ENCODE measurements around the gene TRIM56.
"Not testable (repeated sequence)": the region's sequence is repeated elsewhere in the genome, so short reads cannot be mapped to it uniquely, and the experiment has no call there.

The TRIM56 gene

GRCh38 chr7:101088858-101089529 lies 3.7 kb downstream of the TRIM56 start:
- H3K9me3 Mint-ChIP-seq = no peaks in the 10 kb centered on the region
- H3K27me3 Mint-ChIP-seq (ENCODE audit: low read depth) = peaks cover 4% of the 10 kb centered on the region
- no peak for TF ChIP-seq CTCF (IDR thresholded peaks at IDR 0.05; ENCODE audit: unreplicated experiment in 3 of 3)
- H3K27ac Mint-ChIP-seq = no peak overlapping the region
- H3K4me1 Mint-ChIP-seq = peaks cover 17% of the 10 kb centered on the region
- H3K36me3 Mint-ChIP-seq (ENCODE audit: low read depth) = peaks cover 23% of the 10 kb centered on the region
- H3K4me3 Mint-ChIP-seq = peak overlapping the region in 1 of 3 experiments; percentile 10

- peaks cover 4% of the 10 kb centered on the region for H3K27me3 Mint-ChIP-seq (ENCODE audit: low read depth)
- no peak for TF ChIP-seq CTCF (IDR thresholded peaks at IDR 0.05; ENCODE audit: unreplicated experiment in 3 of 3)
- no peaks in the 10 kb centered on the region for H3K9me3 Mint-ChIP-seq
- H3K27ac Mint-ChIP-seq = no peak overlapping the region
- H3K4me1 Mint-ChIP-seq = peaks cover 16% of the 10 kb centered on the region
- H3K36me3 Mint-ChIP-seq (ENCODE audit: low read depth) = peaks cover 23% of the 10 kb centered on the region
- H3K4me3 Mint-ChIP-seq = no peak overlapping the region
These were observed 4.6 kb downstream of the TRIM56 start for GRCh38 chr7:101089876-101090275.

GRCh38 chr7:101092266-101092905 lies 7.1 kb downstream of the TRIM56 start:
- not testable (repeated sequence) for H3K4me3 Mint-ChIP-seq, H3K4me1 Mint-ChIP-seq, H3K9me3 Mint-ChIP-seq, H3K27ac Mint-ChIP-seq
- H3K27me3 Mint-ChIP-seq (ENCODE audit: low read depth) = peaks cover 11% of the 10 kb centered on the region
- H3K36me3 Mint-ChIP-seq (ENCODE audit: low read depth) = peaks cover 19% of the 10 kb centered on the region

- Mint-ChIP-seq H3K4me3 (no peak overlapping the region), H3K27me3 (ENCODE audit: low read depth) (peaks cover 11% of the 10 kb centered on the region), H3K36me3 (ENCODE audit: low read depth) (peaks cover 19% of the 10 kb centered on the region)
These were observed 8.6 kb downstream of the TRIM56 start for GRCh38 chr7:101093906-101094305.

GRCh38 chr7:101094376-101094775 lies 9.1 kb downstream of the TRIM56 start:
- Mint-ChIP-seq H3K9me3 (no peaks in the 10 kb centered on the region), H3K4me3 (no peak overlapping the region), H3K27ac (no peak overlapping the region), H3K36me3 (ENCODE audit: low read depth) (peaks cover 17% of the 10 kb centered on the region), H3K4me1 (peaks cover 6% of the 10 kb centered on the region), H3K27me3 (ENCODE audit: low read depth) (peaks cover 11% of the 10 kb centered on the region)
- TF ChIP-seq CTCF (IDR thresholded peaks at IDR 0.05; ENCODE audit: unreplicated experiment in 3 of 3) = no peak

More at GRCh38 chr7:101093906-101094305, 8.6 kb downstream of the TRIM56 start:
- H3K9me3 Mint-ChIP-seq = no peaks in the 10 kb centered on the region
- no peak for TF ChIP-seq CTCF (IDR thresholded peaks at IDR 0.05; ENCODE audit: unreplicated experiment in 3 of 3)
- H3K27ac Mint-ChIP-seq = no peak overlapping the region
- peaks cover 6% of the 10 kb centered on the region for H3K4me1 Mint-ChIP-seq

- peaks cover 12% of the 10 kb centered on the region for H3K36me3 Mint-ChIP-seq (ENCODE audit: low read depth)
- H3K4me3 Mint-ChIP-seq = no peak overlapping the region
- peak; percentile 35 to 46 (median 38) for TF ChIP-seq CTCF (IDR thresholded peaks at IDR 0.05; ENCODE audit: unreplicated experiment in 3 of 3)
- no peak overlapping the region for H3K27ac Mint-ChIP-seq
- H3K4me1 Mint-ChIP-seq = peaks cover 9% of the 10 kb centered on the region
- peaks cover 11% of the 10 kb centered on the region for H3K27me3 Mint-ChIP-seq (ENCODE audit: low read depth)
- no peaks in the 10 kb centered on the region for H3K9me3 Mint-ChIP-seq
These were observed 9.6 kb downstream of the TRIM56 start for GRCh38 chr7:101094791-101095375.

All from nephron (organoid).